HFF-Myc (cell line): ENCODE measurements around the gene LIN54.
"Not testable (repeated sequence)": the region's sequence is repeated elsewhere in the genome, so short reads cannot be mapped to it uniquely, and the experiment has no call there.

Experiments
- DNase-seq: peaks from one replicate; pipeline ENCODE4 v3.0.0-alpha.2; 2011; ENCODE audit warnings: low read depth; ENCODE audit errors: extremely low read depth
- H3K4me3 ChIP-seq: replicated peaks from 2 replicates; pipeline ENCODE4 v1.5.1; 2011; ENCODE audit warnings: low read depth, mild to moderate bottlenecking, control low read depth, low read length
- TF ChIP-seq, protein P1 (sequence below): IDR thresholded peaks from 2 replicates; pipeline ENCODE4 v1.5.1; 2012; ENCODE audit warnings: mild to moderate bottlenecking, low read depth, low read length, control low read depth; ENCODE audit errors: missing control alignments

LIN54 gene

DNA sequence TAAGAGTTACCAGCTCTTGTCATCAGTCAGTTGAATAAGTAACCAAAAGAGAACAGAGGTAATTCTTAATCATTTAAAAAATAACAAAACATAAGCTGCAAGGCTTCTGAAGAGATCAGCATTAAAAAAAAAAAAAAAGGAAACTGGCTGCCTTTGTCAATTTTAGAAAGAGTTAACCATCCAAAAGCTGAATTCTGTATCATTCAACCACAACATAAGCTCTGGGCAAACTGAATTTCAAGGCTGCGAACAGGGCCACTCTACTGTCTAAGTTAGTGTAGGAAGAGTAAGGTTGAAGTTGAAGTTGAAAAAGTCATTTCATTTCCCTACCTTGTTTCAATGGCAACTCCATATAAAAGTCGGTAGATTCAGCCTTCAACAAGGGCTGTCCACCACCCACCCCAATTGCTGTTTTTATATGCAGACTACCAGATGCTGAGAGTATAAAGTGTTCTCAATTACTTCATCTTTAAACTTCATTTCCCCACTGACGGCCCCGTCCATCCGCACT lies 1.1 kb upstream of the LIN54 start:
- H3K4me3 ChIP-seq = peak overlapping the region; percentile 82
- TF ChIP-seq, protein P1, sequence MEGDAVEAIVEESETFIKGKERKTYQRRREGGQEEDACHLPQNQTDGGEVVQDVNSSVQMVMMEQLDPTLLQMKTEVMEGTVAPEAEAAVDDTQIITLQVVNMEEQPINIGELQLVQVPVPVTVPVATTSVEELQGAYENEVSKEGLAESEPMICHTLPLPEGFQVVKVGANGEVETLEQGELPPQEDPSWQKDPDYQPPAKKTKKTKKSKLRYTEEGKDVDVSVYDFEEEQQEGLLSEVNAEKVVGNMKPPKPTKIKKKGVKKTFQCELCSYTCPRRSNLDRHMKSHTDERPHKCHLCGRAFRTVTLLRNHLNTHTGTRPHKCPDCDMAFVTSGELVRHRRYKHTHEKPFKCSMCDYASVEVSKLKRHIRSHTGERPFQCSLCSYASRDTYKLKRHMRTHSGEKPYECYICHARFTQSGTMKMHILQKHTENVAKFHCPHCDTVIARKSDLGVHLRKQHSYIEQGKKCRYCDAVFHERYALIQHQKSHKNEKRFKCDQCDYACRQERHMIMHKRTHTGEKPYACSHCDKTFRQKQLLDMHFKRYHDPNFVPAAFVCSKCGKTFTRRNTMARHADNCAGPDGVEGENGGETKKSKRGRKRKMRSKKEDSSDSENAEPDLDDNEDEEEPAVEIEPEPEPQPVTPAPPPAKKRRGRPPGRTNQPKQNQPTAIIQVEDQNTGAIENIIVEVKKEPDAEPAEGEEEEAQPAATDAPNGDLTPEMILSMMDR = no peak
- no peak for DNase-seq

DNA sequence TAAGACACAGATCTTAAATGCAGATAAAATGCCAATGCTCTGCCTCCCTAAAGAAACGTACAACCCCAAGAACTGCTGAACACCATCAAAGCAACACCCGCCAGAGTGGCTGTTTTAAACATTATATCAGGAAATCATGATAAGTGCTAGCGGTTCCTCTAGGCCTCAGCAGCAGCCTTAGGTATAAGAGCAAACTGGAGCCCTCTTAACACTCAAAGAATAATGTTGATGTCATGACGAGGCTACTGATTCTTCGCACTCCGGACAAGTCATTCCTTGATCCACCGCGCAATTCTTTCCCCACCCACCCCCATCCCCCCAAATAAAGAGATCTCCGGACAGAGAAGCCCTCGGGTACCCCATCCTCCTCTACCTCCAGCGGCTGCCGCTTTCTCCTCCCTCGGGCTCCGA lies 507 bp downstream of the LIN54 start:
- TF ChIP-seq, protein P1 = no peak
- no peak for DNase-seq
- H3K4me3 ChIP-seq = peak overlapping the region; percentile 82

DNA sequence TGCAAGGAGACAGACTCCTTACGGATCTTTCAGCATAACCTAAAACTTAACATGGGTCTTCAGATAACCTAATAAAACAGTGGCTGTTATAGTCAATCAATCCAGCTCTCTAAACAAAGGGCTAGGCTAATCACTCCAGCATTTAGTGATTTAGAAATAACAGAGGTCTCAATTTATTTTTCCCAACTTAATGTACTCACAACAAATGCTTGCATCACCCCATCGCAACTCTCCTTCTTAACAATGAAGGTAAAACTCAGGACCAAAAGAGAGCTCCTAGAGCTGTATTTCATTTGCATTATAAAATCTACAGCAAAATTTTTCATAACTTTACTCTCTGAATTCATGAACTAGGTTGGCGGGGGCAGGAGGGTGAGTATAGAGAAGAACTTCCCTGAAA lies 1.1 kb downstream of the LIN54 start:
- DNase-seq = no peak
- H3K4me3 ChIP-seq = peak overlapping the region; percentile 82
- TF ChIP-seq, protein P1 = no peak

DNA sequence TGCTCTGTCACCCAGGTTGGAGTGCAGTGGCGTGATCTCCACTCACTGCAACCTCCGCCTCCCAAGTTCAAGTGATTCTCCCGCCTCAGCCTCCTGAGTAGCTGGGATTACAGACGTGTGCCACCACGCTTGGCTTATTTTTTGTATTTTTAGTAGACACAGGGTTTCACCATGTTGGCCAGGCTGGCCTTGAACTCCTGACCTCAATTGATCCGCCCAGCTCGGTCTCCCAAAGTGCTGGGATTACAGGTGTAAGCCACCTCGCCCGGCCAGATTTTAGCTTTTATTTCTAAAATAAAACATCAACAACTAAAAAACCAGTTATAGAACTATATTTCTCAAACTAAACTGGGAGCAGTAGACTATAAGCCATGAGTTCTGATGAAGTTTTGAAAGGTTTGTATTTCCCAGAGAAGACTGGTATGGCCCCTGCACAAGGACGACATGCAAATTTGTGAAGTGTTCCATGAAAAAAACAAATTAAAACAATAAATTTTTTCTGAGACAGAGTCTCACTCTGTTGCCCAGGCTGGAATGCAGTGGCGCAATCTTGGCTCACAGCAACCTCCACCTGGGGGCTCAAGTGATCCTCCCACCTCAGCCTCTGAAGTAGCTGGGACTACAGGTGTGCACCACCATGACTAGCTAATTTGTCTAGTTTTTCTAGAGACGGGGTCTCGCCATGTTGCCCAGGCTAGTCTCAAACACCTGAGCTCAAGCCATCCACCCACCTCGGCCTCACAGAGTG lies 7.4 kb downstream of the LIN54 start:
- DNase-seq, H3K4me3 ChIP-seq: not testable (repeated sequence)

DNA sequence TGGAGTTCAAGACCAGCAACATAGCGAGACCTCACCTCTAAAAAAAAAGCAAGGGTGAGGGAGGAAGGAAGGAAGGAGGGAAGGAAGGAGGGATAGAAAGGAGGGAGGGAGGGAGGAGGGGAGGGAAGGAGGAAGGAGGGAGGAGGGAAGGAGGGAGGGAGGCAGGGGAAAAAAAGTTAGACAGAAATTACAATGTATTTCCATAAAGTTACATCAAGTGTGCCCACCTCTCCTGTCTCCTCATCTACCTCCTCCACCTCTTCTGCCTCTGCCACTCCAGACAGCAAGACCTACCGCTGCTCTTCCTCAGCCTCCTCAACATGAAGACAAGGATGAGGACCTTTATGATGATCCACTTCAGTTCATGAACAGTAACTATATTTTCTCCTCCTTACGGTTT lies 8.3 kb downstream of the LIN54 start:
- TF ChIP-seq, protein P1 = no peak
- no peak for DNase-seq
- H3K4me3 ChIP-seq = no peak overlapping the region

DNA sequence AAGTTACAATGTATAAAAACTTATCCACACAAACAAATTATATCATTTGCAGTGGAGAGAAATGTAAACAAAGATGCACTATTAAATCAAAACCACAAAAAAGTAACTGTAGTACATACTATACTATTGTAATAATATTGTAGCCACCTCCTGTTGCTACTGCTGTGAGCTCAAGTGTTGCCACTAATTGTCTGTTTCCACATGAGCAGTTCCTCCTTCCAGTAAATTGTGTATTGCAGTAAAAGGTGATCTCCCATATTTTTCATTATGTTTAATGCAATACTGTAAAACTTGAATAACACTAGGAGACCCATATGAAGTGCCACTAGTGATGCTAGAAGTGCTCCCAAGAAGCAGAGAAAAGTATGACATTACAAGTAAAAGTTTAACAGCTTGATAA lies 11.7 kb downstream of the LIN54 start:
- TF ChIP-seq, protein P1 = no peak
- no peak for DNase-seq
- H3K4me3 ChIP-seq = no peak overlapping the region

DNA sequence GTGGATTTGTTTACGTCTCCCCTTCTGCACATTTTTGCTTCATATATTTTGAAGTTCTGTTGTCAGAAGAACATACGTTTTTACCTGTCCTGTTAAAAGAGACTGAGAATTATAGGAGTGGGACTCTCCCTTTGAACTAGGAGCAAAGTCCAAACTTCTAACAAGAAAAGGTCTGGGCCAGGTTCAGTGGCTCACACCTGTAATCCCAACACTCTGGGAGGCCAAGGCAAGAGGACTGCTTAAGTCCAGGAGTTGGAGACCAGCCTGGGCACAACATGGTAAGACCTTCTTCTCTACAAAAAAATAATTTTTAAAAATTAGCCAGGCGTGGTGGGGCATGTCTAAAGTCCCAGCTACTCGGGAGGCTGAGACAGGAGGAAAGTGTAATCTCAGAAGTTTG lies 15.8 kb downstream of the LIN54 start:
- H3K4me3 ChIP-seq = no peak overlapping the region
- TF ChIP-seq, protein P1 = no peak
- no peak for DNase-seq
